Measurements from ENCODE around the gene NCOA3. TPM values are rescaled to one million over a fixed set of nuclear protein-coding genes. Genes with fewer than 3 reads are reported as not detected.

The NCOA3 gene
- total and polyA plus RNA-seq, 2 of the 8 experiments (the other 6 are each of a cell fraction or from before 2014, with no cell fraction given), result 7.9 to 24.7 TPM

GRCh38 chr20:47558295-47559066 is 56.8 kb downstream of the NCOA3 start:
- Histone ChIP-seq H3K27me3 (replicated peaks in 1 of 4; ENCODE audit: control insufficient read depth in 3 of 4, extremely low read depth in 1 of 4, insufficient read depth in 3 of 4, low read length in 3 of 4) (no peaks in the 10 kb centered on the region), H2AK5ac (ENCODE audit: low read depth, low read length) (no peak overlapping the region), H3K27ac (ENCODE audit: low read depth, low read length) (no peak overlapping the region), H4K20me1 (replicated peaks in 1 of 2; ENCODE audit: control insufficient read depth in 1 of 2, insufficient read depth in 2 of 2, low read length in 2 of 2) (no peaks in the 10 kb centered on the region), H2BK15ac (ENCODE audit: low read length) (no peak overlapping the region), H2BK120ac (replicated peaks; ENCODE audit: low read depth, low read length) (no peak overlapping the region), H3K79me2 (ENCODE audit: control insufficient read depth in 1 of 2, insufficient read depth in 2 of 2, low read length in 2 of 2) (peaks cover 9 to 67% of the 10 kb centered on the region in 2 experiments), H3K9ac (replicated peaks in 1 of 4; ENCODE audit: extremely low read depth in 1 of 4, low read depth in 3 of 4, low read length in 3 of 4) (no peak overlapping the region; a peak in 1 of 7 replicates), H3K9me3 (ENCODE audit: insufficient read depth in 2 of 2, low read depth in 1 of 2, low read length in 1 of 2) (no peaks in the 10 kb centered on the region), H2BK12ac (ENCODE audit: low read depth, low read length) (no peak overlapping the region; the same call in 1 of the 2 replicates), H4K91ac (replicated peaks; ENCODE audit: insufficient read length, low read length) (no peak overlapping the region), H3K18ac (ENCODE audit: extremely low read depth, low read length) (no peak overlapping the region), H3K4me1 (replicated peaks in 1 of 4; ENCODE audit: control insufficient read depth in 3 of 4, insufficient read depth in 4 of 4, low read length in 3 of 4) (peaks cover 2 to 14% (median 8%) of the 10 kb centered on the region in 4 experiments; a peak in 5 of 7 replicates), H2BK20ac (ENCODE audit: low read length) (0 out of 2 replicates have a peak overlapping the region, but pooled peaks have one; percentile 15), H2AFZ (ENCODE audit: low read length) (no peak overlapping the region), H4K8ac (ENCODE audit: extremely low read depth, insufficient read depth, low read length) (no peak overlapping the region), H3K23me2 (ENCODE audit: low read depth, low read length) (no peaks in the 10 kb centered on the region), H3K23ac (ENCODE audit: insufficient read length) (no peak overlapping the region), H4K5ac (ENCODE audit: insufficient read length, low read depth, low read length) (no peak overlapping the region), H3K4me2 (ENCODE audit: insufficient read depth in 1 of 2, low read depth in 2 of 2, low read length in 2 of 2) (peak overlapping the region; percentile 30 to 44; a peak in 2 of 4 replicates), H3K56ac (replicated peaks; ENCODE audit: insufficient read length, low read depth, low read length) (no peak overlapping the region), H3K79me1 (ENCODE audit: low read depth, low read length) (peaks cover 6% of the 10 kb centered on the region; the same call in 1 of the 2 replicates), H3K14ac (ENCODE audit: insufficient read length) (no peak overlapping the region), H3K4ac (replicated peaks; ENCODE audit: insufficient read length, low read depth, low read length) (no peak overlapping the region), H3K36me3 (ENCODE audit: control insufficient read depth in 2 of 4, insufficient read depth in 4 of 4, low read length in 3 of 4) (no peaks in the 10 kb centered on the region), H2BK5ac (ENCODE audit: low read depth, low read length) (no peak overlapping the region), H3K4me3 (ENCODE audit: extremely low read depth in 1 of 4, insufficient read depth in 2 of 4, low read depth in 3 of 4, low read length in 4 of 4) (no peak overlapping the region)
- WGBS, 2 experiments (ENCODE audit: extremely low coverage in 1 of 2, insufficient coverage in 1 of 2, insufficient read length in 1 of 2, insufficient replicate concordance in 2 of 2, low coverage in 1 of 2, low lambda C conversion rate in 2 of 2, missing lambda C conversion rate in 1 of 2), result 81% methylated on average over 10 of the region's 10 CpGs; no CpG with 5 or more reads in 1 of the 2 experiments
- no peak for FAIRE-seq
- ChIA-PET POLR2A (ENCODE audit: partially characterized antibody) (no interaction called here), CTCF (ENCODE audit: partially characterized antibody) (interaction anchor here (0.9 to 1.5 kb wide), 3 partner anchors 24 to 38 kb away, joined by 3 to 6 read pairs (median 3); no protein-coding TSS in a partner anchor)
- no peak for DNase-seq (ENCODE audit: low read depth in 1 of 2, low spot score in 2 of 2)
- TF ChIP-seq, protein P1, sequence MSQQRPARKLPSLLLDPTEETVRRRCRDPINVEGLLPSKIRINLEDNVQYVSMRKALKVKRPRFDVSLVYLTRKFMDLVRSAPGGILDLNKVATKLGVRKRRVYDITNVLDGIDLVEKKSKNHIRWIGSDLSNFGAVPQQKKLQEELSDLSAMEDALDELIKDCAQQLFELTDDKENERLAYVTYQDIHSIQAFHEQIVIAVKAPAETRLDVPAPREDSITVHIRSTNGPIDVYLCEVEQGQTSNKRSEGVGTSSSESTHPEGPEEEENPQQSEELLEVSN (IDR thresholded peaks at IDR 0.05), result no peak
- no peak for TF ChIP-seq BRCA1 (IDR thresholded peaks at IDR 0.05; ENCODE audit: low read depth, low read length)
- no peak for TF ChIP-seq RFX5 (IDR thresholded peaks at IDR 0.05; ENCODE audit: borderline replicate concordance, low read depth, low read length)
- no peak for TF ChIP-seq BACH1 (IDR thresholded peaks at IDR 0.05; ENCODE audit: low read length)
- no peak for TF ChIP-seq RBBP5 (IDR thresholded peaks at IDR 0.05; ENCODE audit: borderline replicate concordance, low read depth, low read length)
- TF ChIP-seq MAFK (IDR thresholded peaks at IDR 0.05; ENCODE audit: low read depth, low read length), result no peak
- TF ChIP-seq USF2 (IDR thresholded peaks at IDR 0.05; ENCODE audit: low read length), result no peak
- TF ChIP-seq CHD2 (IDR thresholded peaks at IDR 0.05; ENCODE audit: low read length), result no peak
- TF ChIP-seq CHD1 (IDR thresholded peaks at IDR 0.05; ENCODE audit: low read depth, low read length), result no peak
- TF ChIP-seq RAD21 (IDR thresholded peaks at IDR 0.05 in 1 of 2, conservative IDR thresholded peaks at IDR 0.05 in 1 of 2; ENCODE audit: low read depth in 2 of 2, low read length in 2 of 2), result no peak
